OCI-LY3 (cell line): Measurements from ENCODE around the gene PITPNM1.
"Not testable (repeated sequence)": the region's sequence is repeated elsewhere in the genome, so short reads cannot be mapped to it uniquely, and the experiment has no call there.

Experiments used
- H2AFZ ChIP-seq: fragments of 200-600, 300-600 bp; shearing (Covaris generic); 2 replicates; pipeline ENCODE4 v1.6.0; 2014; ENCODE audit warnings: antibody characterized with exemption, low read depth, low read length
- H3K27ac ChIP-seq: fragments of 200-600, 300-600 bp; sonication (generic); 2 replicates; pipeline ENCODE4 v1.5.1; 2014; ENCODE audit warnings: mild to moderate bottlenecking, low read length, moderate library complexity, mixed read lengths
- H3K27me3 ChIP-seq: fragments of 200-600, 300-600 bp; sonication (generic); 2 replicates; pipeline ENCODE4 v1.6.1; 2014; ENCODE audit warnings: low read depth, low read length, mixed read lengths
- H3K36me3 ChIP-seq: fragments of 200-600, 300-600 bp; sonication (generic); replicated peaks from 2 replicates; pipeline ENCODE3; 2014; ENCODE audit warnings: low read depth, low read length, mixed read lengths
- H3K4me1 ChIP-seq: fragments of 300-600, 200-600 bp; sonication (generic); 2 replicates; pipeline ENCODE4 v1.6.1; 2014; ENCODE audit warnings: low read length, mixed read lengths
- H3K4me2 ChIP-seq: fragments of 200-600, 300-600 bp; sonication (generic); 2 replicates; pipeline ENCODE4 v1.6.1; 2014; ENCODE audit warnings: low read length, mixed read lengths
- H3K4me3 ChIP-seq: fragments of 300-600, 200-600 bp; sonication (generic); 2 replicates; pipeline ENCODE4 v1.5.1; 2014; ENCODE audit warnings: antibody characterized with exemption, mild to moderate bottlenecking, low read length, moderate library complexity
- H3K79me2 ChIP-seq: fragments of 300-600, 200-600 bp; shearing (Covaris generic); 2 replicates; pipeline ENCODE4 v1.6.1; 2014; ENCODE audit warnings: mild to moderate bottlenecking, low read length, mixed read lengths
- H3K9ac ChIP-seq: fragments of 300-600, 200-600 bp; shearing (Covaris generic); 2 replicates; pipeline ENCODE4 v1.6.0; 2014; ENCODE audit warnings: mild to moderate bottlenecking, low read length, moderate library complexity
- H3K9me3 ChIP-seq: fragments of 200-600, 300-600 bp; shearing (Covaris generic); 2 replicates; pipeline ENCODE4 v1.6.1; 2014; ENCODE audit warnings: low read length, mixed read lengths; ENCODE audit not compliant: insufficient read depth
- H4K20me1 ChIP-seq: fragments of 200-600, 300-600 bp; sonication (generic); 2 replicates; pipeline ENCODE4 v1.6.1; 2016; ENCODE audit warnings: low read length, mixed read lengths; ENCODE audit not compliant: insufficient read depth
- EZH2phosphoT487 ChIP-seq: fragments of 200-600 bp; shearing (Covaris generic); IDR thresholded peaks from 2 replicates; pipeline ENCODE4 v1.6.1; 2018; ENCODE audit warnings: antibody characterized with exemption, mixed run types, low read depth
- TF ChIP-seq, protein P1 (sequence below): fragments of 200-600, 300-600 bp; sonication (generic); IDR thresholded peaks from 2 replicates; pipeline ENCODE4 v1.5.1; 2014; ENCODE audit warnings: antibody characterized with exemption, low read length, low read depth

Gene PITPNM1

DNA sequence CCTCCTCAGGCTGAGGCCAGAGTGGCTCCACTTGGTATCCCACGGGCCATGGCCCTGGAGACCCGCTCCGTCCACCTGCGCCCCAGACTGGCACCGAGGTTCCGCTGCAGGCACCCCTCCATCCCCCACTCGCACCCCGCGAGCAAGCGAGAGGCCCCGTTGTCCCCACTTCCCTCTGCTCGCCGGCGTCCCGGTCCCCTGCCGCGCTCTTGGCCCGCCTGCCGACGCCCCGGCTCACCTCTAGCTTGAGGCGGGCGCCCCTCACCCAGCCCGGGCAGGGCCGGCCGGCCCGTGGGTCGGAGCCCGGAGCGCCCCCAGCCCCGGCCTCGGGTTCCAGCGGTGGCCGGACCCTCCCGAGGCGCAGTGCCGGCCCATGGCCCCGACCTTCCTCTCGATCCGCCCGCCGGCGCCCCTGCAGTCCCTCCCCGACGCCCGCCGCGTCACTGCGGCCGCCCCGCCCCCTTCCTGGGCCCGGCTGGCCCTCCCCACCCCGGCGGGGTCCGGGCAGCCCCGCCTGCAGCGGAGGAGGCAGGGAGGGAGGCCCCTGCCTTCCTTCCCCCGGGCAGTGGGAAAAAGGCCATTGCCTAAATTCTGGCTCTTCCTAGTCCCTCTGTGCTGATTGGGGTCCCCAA lies at the start of gene PITPNM1:
Gene PITPNM1, minus strand, starts transcription at position 414 of the 632 bp plus-strand sequence. CDS start 1,183 bp downstream, outside the sequence.
- TF ChIP-seq, protein P1, sequence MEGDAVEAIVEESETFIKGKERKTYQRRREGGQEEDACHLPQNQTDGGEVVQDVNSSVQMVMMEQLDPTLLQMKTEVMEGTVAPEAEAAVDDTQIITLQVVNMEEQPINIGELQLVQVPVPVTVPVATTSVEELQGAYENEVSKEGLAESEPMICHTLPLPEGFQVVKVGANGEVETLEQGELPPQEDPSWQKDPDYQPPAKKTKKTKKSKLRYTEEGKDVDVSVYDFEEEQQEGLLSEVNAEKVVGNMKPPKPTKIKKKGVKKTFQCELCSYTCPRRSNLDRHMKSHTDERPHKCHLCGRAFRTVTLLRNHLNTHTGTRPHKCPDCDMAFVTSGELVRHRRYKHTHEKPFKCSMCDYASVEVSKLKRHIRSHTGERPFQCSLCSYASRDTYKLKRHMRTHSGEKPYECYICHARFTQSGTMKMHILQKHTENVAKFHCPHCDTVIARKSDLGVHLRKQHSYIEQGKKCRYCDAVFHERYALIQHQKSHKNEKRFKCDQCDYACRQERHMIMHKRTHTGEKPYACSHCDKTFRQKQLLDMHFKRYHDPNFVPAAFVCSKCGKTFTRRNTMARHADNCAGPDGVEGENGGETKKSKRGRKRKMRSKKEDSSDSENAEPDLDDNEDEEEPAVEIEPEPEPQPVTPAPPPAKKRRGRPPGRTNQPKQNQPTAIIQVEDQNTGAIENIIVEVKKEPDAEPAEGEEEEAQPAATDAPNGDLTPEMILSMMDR = no peak
- no peak for TF ChIP-seq EZH2phosphoT487
- Histone ChIP-seq H4K20me1 (peaks cover 26% of the 10 kb centered on the region), H3K27me3 (no peaks in the 10 kb centered on the region)

DNA sequence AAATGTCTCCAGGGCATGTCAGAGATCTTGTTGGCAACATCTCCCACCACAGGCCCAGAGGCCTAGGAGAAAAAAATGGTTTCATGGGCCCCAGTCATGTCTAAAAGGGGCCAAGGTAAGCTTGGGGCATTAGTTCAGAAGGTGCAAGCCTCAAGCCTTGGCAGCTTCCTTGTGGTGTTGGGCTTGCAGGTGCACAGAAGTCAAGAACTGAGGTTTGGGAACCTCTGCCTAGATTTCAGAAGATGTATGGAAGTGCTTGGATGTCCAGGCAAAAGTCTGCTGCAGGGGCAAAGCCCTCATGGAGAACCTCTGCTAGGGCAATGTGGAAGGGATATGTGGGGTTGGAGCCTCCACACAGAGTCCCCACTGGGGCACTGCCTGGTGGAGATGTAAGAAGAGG lies 46.5 kb upstream of the PITPNM1 start:
- not testable (repeated sequence) for H3K36me3 ChIP-seq, H3K9ac ChIP-seq, H3K27me3 ChIP-seq, H3K4me1 ChIP-seq, H3K27ac ChIP-seq, H3K79me2 ChIP-seq, H4K20me1 ChIP-seq, H2AFZ ChIP-seq, H3K4me3 ChIP-seq, H3K4me2 ChIP-seq
- H3K9me3 ChIP-seq = peaks cover 12% of the 10 kb centered on the region; the same call in 1 of the 2 replicates

More for the DNA sequence above, at the start of gene PITPNM1:
- Histone ChIP-seq H3K9me3 (no peaks in the 10 kb centered on the region), H3K4me2 (peak within 1 kb of the TSS; percentile 93), H2AFZ (no peak within 1 kb of the TSS), H3K27ac (peak within 1 kb of the TSS; percentile 70), H3K4me3 (peak within 1 kb of the TSS; percentile 99), H3K4me1 (peaks cover 30% of the 10 kb centered on the region), H3K79me2 (peaks cover 26% of the 10 kb centered on the region), H3K9ac (peak within 1 kb of the TSS; percentile 87), H3K36me3 (peaks cover 31% of the 10 kb centered on the region)

- Histone ChIP-seq H3K9ac (no peak overlapping the region), H3K36me3 (no peaks in the 10 kb centered on the region), H3K9me3 (peaks cover 12% of the 10 kb centered on the region; the same call in 1 of the 2 replicates), H3K27me3 (peaks cover 11% of the 10 kb centered on the region), H4K20me1 (no peaks in the 10 kb centered on the region), H3K4me1 (no peaks in the 10 kb centered on the region), H3K79me2 (no peaks in the 10 kb centered on the region), H2AFZ (no peak overlapping the region), H3K4me3 (no peak overlapping the region), H3K4me2 (no peak overlapping the region), H3K27ac (no peak overlapping the region)
- TF ChIP-seq EZH2phosphoT487 = no peak
- TF ChIP-seq, protein P1 = no peak
These were observed 46.0 kb upstream of the PITPNM1 start for GRCh38 chr11:67551127-67551526.

DNA sequence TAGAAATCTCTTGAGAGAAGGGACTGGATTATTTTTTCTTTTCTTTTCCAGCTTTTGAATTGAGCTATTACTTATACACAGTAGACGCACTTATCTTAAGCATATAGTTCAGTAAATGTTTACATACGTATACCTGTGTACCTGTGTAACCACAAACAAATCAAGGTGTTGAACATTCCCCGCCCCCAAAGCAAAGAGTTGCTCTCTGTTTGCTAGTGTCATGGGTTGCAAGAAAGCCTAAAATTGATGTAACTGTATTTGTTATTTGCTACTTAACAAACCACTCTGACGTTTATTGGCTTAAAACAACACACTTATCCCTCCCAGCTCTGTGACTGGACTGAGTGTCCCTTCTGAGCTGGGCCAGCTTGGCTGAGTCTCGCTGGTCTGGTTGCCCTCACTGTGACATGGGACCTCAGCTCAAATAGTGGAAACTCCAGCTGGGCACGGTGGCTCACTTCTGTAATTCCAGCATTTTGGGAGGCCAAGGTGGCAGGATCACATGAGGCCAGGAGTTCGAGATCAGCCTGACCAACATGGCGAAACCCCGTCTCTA lies 43.5 kb upstream of the PITPNM1 start:
- no peaks in the 10 kb centered on the region for H3K4me1 ChIP-seq
- H2AFZ ChIP-seq = no peak overlapping the region
- peaks cover 11% of the 10 kb centered on the region for H3K27me3 ChIP-seq
- H3K9ac ChIP-seq = no peak overlapping the region
- TF ChIP-seq, protein P1 = no peak
- no peak for TF ChIP-seq EZH2phosphoT487
- H3K4me2 ChIP-seq = no peak overlapping the region
- no peak overlapping the region for H3K27ac ChIP-seq
- H3K79me2 ChIP-seq = no peaks in the 10 kb centered on the region
- no peaks in the 10 kb centered on the region for H3K36me3 ChIP-seq
- no peaks in the 10 kb centered on the region for H4K20me1 ChIP-seq
- no peak overlapping the region for H3K4me3 ChIP-seq
- H3K9me3 ChIP-seq = peaks cover 12% of the 10 kb centered on the region; the same call in 1 of the 2 replicates

DNA sequence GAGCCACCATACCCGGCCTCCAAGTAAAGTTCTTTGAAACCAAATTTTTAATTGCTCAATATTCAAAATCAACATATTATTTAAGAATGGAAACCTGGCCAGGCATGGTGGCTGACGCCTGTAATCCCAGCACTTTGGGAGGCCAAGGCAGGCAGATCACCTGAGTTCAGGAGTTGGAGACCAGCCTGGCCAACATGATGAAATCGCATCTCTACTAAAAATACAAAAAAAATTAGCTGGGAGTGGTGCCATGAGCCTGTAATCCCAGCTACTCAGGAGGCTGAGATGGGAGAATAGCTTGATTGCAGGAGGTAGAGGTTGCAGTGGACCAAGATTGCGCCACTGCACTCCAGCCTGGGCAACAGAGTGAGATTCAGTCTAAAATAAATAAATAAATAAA lies 42.9 kb upstream of the PITPNM1 start:
- not testable (repeated sequence) for H3K27ac ChIP-seq, H4K20me1 ChIP-seq, H3K4me2 ChIP-seq, H3K4me3 ChIP-seq, H3K4me1 ChIP-seq, H3K36me3 ChIP-seq, H3K79me2 ChIP-seq, H3K9ac ChIP-seq, H2AFZ ChIP-seq
- H3K9me3 ChIP-seq = peaks cover 12% of the 10 kb centered on the region; the same call in 1 of the 2 replicates
- peaks cover 11% of the 10 kb centered on the region for H3K27me3 ChIP-seq
